ENCODE results near the gene LETMD1. TPM values are rescaled to one million over a fixed set of nuclear protein-coding genes. Genes with fewer than 3 reads are reported as not detected.

Gene LETMD1
- total RNA-seq, 1 donor = 23.7 TPM

- H3K4me3 ChIP-seq (ENCODE audit: low read depth, low read length) = peak overlapping the region; percentile 85
- no peak for DNase-seq (ENCODE audit: low read depth)
- no peak for TF ChIP-seq CTCF (IDR thresholded peaks at IDR 0.05; ENCODE audit: insufficient read depth, low read depth, low read length)
Observed at GRCh38 chr12:51025338-51025835, 22.7 kb upstream of the LETMD1 start.

GRCh38 chr12:51025836-51026638 lies 22.1 kb upstream of the LETMD1 start, which contains the start of gene SLC11A2:
TSS of gene SLC11A2 (minus strand) at chr12:51026384. CDS start at chr12:51010728, 15,656 bp downstream.
- TF ChIP-seq CTCF (IDR thresholded peaks at IDR 0.05; ENCODE audit: insufficient read depth, low read depth, low read length) = peak; percentile 3
- peak within 1 kb of the TSS; percentile 85 for H3K4me3 ChIP-seq (ENCODE audit: low read depth, low read length)

DNA sequence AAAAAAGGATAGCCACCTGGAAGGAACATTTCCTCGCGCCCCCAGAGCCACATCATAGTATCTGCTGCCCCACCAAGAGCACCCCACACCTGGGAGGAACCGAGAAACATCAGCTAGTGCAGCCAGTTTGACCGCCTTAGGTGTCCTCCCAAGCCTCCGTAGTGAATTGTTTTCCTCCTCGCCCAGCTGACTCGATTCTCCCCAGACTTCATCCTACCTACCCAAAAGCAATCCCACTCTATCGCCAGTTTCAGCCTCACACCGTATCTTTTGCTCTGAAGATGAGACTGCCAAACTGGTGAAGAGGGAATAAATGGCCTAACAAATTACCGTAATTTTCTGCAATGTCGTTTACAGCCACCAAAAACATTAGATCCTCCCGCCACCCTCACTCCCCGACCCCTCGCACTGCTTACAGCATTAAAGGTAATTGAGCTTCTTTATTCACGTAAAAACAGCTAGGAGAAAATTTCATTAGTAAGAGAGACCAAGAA lies 20.7 kb upstream of the LETMD1 start:
- no peak for TF ChIP-seq CTCF (IDR thresholded peaks at IDR 0.05; ENCODE audit: insufficient read depth, low read depth, low read length)
- DNase-seq (ENCODE audit: low read depth) = no peak
- no peak overlapping the region for H3K4me3 ChIP-seq (ENCODE audit: low read depth, low read length)

More at GRCh38 chr12:51025836-51026638, 22.1 kb upstream of the LETMD1 start, which contains the start of gene SLC11A2:
- DNase-seq (ENCODE audit: low read depth) = peak; percentile 93

GRCh38 chr12:51028126-51028812 lies 19.9 kb upstream of the LETMD1 start:
- TF ChIP-seq CTCF (IDR thresholded peaks at IDR 0.05; ENCODE audit: insufficient read depth, low read depth, low read length) = peak; percentile 44
- DNase-seq (ENCODE audit: low read depth) = peak; percentile 63
- no peak overlapping the region for H3K4me3 ChIP-seq (ENCODE audit: low read depth, low read length)

DNA sequence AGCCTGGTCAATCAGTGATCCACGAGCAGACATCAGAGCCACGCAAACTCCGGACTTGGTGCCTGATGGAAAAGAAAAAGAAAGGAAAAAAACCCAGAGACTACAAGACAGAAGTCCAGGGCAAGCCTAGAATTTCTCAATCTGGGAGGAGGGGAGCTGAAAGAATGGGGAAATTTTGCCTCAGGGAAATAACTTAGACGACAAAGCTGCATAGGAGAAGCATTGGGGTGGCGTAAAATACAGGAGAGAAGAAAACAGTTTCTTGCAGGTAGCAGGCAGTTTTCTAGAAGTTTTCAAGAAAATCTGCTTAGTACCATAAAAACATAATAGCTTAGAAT lies 19.3 kb upstream of the LETMD1 start:
- DNase-seq (ENCODE audit: low read depth) = no peak
- TF ChIP-seq CTCF (IDR thresholded peaks at IDR 0.05; ENCODE audit: insufficient read depth, low read depth, low read length) = no peak

DNA sequence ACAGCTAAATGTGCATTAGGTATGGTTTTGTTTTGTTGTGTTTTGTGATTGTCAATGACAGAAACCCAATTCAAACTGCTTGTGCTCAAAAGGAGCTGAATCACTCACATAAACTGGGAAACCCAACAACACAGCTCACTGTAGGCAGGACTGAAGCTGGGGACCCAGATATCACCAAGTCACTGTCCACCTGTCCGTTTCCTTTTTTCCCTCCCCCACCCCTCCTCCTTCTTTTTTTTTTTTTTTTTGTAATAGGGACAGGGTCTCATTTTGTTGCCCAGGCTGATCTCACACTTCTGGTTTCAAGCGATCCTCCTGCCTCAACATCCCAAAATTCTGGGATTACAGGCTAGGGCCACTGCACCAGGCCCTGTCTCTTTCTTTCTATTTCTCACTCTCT lies 15.1 kb upstream of the LETMD1 start:
- DNase-seq (ENCODE audit: low read depth) = no peak
- H3K4me3 ChIP-seq (ENCODE audit: low read depth, low read length) = no peak overlapping the region
- no peak for TF ChIP-seq CTCF (IDR thresholded peaks at IDR 0.05; ENCODE audit: insufficient read depth, low read depth, low read length)

More for the DNA sequence above, 19.3 kb upstream of the LETMD1 start:
- no peak overlapping the region for H3K4me3 ChIP-seq (ENCODE audit: low read depth, low read length)
